HTERT RPE-1 (cell line): ENCODE measurements around the gene SCCPDH.

Experiments
- in situ Hi-C: fragments of 300-500 bp; cut with MboI; formaldehyde crosslinking; loops from 4 replicates; pipeline ENCODE4 v1.14.3; 2020; ENCODE audit warnings: low sequenced_read_pairs

Gene SCCPDH

DNA sequence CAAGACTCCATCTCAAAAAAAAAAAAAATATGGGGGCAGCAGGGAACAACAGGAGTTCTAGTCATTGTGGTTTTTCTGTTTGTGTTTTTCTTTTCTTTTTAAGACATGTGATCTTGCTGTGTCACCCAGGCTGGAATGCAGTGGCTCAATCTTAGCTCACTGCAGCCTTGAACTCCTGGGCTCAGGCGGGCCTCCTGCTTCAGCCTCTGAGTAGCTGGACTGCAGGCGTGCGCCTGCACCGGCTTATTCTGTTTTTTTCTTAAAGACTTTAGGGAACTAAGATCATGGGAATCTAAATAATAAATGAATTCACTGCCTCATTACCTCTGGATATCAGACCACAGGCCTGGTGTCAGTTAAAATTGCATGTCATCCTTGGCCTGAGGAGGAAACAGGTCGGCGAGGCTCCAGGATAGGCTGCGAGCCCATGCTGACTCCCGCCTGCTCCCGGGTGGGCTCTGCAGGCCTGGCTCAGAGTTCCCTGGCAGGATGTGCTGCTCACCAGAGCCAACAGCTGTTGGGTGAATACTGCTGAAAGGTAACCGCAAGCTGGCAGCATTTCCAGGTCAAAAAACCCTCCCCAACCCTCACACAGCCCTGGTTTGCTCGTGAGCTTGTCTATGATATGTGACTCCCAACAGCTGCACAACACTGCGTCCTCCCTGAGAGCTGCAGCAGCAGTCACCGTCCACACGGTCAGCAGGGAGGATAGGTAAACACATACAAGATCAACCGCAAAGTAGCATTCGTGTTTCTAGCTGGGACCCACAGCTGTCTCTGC lies 58.1 kb downstream of the SCCPDH start:
- in situ Hi-C loops, result no loop called here

DNA sequence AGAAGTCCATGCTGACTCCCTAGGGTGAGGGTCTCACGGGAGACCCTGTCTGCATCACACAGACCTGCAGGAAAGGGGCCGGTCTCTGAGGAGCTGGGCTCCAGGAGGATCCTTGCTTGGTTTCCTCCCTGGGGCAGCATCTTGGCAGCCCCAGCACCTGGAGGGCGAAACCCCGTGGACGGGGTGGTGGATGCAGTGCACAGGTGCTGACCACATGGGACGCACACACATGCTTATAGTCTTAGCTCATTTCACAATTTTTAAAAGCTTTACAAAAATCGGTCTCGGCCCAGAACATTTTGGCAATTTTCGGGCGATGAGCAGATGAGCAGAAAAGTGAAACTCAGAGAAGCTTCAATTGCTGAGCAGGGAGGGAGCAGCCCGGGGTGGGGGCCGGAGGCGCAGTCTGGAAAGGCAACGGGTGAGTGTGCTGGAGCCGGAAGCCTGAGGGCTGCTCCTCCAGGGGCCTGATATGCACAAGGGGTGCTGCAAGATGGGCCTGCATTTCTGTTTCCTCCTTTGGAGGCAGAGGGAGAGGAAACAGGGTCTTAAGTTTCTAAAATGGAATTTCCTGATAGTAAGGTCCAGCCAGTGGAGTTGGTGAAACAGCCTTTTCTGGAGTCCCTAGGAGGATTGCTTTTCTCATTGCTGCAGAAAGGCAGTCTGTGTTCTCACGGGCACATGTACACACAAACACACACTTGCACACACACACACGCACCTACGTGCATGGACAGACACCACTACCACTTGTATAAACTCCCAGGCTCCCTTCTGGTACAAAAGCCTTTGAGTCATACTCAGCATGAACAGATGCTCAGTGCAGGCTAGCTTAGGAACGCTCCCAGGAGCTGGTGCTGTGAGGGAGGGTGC lies 60.6 kb downstream of the SCCPDH start:
- in situ Hi-C loops, result no loop called here

DNA sequence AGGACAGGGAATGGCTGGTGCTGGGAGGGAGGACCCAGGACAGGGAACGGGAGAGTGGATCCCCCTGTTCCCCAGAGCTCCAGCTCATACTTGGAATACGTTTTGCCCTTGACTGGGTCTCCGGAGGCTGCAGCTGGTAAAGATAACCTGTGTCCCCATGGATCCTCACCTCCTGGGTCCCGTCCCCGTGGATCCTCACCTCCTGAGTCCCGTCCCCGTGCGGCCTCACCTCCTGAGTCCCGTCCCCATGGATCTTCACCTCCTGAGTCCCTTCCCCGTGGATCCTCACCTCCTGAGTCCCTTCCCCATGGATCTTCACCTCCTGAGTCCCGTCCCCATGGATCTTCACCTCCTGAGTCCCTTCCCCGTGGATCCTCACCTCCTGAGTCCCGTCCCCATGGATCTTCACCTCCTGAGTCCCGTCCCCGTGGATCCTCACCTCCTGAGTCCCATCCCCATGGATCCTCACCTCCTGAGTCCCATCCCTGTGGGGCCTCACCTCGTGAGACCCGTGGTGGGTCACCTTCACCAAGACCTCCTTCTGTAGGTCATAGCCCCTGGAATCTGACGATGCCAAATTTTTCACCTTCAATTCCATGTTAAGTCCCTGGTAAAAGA lies 61.4 kb downstream of the SCCPDH start:
- in situ Hi-C loops, result no loop called here

DNA sequence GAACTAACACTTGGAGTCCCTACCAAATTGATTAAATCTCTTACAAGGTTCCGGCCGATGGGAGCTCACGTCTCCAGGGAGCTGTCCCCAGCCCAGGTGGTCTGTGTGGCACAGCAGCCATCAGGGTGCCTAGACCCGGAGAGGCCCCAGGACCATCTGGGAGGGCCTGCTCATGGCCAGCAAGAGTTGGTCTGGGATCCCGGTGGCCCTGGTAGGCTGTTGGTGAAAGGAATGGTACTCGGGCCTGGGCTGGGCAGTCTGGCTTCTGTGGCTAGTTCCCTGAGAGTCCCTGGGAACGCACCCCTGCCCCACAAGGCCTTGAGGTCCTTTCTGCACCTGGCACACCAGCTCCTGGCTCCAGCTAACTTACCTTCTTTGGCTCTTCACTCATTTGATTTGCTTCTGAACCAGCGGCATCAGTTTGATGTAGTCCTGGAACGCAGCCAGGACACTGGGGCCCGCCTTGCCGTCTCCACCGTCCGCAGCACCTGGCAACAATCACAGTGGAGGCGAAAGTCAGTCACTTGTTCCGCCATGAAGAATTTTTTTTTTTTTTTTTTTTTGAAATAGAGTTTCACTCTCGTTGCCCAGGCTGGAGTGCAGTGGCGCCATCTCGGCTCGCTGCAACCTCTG lies 62.5 kb downstream of the SCCPDH start:
- in situ Hi-C loops, result no loop called here

DNA sequence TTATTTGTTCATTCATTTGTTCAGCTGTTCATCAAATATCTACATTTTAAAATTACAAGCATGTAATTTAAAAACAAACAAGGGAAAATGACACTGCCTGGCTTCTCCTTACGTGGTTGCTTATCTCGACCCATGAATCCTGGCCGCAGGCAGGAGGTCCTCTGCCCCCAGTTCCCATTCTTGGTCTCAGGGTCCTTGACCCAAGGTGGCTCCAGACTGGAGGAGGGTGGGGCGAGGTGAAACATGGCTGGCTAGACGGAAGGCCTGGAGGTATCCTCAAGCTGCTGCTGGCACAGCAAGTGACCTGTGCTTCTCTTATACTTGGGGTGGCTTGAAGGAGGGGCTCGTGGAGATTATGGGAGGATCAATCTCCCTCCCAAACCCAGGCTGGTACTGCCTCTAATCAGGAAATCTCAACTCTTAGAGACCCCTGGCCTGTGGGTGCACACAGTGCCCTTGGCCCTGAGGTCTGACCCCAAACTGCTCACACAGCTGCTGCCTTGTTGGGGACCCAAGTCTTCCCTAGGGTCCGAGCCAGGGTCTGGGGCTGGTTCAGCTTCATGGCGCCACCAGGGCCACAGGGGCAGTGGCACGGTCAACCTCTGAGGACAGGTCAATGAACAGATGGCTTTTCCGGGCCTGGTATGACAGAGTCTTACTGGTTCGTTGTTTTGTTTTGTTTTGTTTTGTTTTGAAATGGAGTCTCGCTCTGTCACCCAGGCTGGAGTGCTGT lies 63.7 kb downstream of the SCCPDH start:
- in situ Hi-C loops, result no loop called here

DNA sequence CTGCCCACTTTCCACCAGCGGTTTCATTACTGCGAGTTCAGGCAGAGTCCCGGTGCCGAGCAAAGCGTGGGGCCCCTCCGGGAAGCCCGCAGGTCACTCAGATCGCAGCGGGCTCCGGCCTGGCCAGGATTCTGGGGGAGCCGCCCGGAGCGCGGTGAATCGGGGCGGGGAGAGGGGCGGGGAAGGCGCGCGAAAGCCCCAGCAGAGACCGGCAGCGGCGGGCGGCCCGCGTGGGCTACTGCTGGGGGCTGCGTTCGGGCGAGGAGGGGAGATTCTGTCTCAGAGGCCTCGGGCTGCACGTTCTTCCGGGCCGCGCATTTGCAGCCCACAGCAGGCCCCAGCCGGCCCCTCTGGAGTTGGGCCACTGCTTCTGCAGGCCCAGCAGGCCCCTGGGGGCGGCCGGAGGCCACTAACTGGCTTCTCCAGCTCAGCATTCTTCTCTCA lies 64.7 kb downstream of the SCCPDH start:
- in situ Hi-C loops, result no loop called here

DNA sequence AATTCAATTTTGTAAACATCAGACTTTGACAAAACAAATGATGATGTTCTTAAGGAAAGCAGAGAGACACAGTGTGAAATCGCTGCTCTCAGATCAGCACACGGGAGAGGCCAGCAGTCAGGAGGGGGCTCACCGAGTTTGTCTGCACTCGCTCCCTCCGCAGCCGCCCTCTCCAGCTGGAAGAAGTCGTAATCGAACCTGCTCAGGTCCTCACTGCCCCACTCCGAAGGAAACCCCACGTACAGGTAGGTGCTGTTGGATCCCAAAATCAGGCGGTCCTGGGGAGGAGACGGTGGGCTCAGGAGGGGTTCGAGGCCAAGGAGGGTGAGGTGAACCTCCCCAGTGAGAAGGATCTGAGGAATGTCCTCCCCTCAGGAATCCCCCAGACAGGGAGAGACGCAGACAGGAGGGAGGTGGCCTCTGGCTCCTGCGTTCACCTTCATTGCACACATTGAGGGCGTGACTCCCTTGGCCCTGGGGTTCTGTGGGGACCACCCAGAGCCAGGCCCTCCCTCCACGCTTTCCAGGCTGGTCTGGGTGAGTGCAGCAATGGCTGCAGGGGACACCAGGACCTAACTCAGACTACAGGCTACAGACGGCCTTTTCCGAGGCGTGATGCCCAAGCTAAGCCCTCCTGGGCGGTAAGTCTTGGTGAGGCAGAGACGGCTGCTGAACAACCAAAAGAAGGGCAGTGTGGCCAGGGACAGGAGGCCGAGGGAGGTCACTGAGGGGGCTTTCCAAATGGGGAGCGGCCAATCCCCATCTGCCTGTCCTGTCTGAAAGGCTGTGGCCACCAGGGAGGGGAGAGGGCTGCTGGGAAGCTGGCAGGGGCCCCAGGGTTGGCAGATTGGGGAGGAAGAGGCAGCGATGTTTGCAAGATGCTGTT lies 65.5 kb downstream of the SCCPDH start:
- in situ Hi-C loops, result no loop called here

DNA sequence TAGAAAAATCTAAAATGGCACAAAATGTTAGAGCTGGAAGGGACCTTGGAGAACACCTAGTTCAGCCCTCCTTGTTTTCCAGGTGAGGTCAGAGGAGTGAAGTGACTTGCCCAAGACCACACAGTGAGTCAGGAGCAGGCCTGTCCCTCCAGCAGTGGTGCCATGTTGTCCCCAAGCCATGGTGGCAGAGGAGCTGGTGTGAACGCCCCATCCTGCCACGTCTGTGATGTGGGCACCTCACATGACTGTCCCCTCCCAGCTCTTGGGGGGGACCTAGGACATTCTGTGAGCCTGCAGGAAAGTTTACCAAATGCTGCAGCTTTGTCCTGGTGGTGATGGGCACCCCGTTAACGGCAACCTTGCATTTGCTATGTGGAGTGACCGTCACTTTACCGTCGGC lies 66.2 kb downstream of the SCCPDH start:
- in situ Hi-C loops, result no loop called here

DNA sequence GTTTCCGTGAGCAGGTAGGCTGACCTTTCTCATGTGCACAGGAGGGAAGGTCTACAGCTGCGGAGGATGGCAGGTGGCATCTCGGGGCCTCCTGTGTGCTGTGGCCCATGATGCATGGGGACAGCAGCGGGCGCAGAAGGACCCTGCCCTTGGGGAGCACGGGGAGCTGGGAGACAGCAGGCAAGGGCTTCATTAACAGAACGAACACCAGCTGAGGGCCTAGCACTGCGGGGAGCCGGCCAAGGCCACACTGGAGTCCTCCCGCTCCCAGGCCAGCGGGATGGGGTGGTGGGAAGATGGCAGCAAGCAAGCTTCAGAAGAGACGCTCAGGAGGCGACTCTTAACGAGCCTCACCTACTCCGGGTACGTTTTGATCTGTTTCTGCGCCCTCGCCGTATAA lies 66.6 kb downstream of the SCCPDH start:
- in situ Hi-C loops, result no loop called here

DNA sequence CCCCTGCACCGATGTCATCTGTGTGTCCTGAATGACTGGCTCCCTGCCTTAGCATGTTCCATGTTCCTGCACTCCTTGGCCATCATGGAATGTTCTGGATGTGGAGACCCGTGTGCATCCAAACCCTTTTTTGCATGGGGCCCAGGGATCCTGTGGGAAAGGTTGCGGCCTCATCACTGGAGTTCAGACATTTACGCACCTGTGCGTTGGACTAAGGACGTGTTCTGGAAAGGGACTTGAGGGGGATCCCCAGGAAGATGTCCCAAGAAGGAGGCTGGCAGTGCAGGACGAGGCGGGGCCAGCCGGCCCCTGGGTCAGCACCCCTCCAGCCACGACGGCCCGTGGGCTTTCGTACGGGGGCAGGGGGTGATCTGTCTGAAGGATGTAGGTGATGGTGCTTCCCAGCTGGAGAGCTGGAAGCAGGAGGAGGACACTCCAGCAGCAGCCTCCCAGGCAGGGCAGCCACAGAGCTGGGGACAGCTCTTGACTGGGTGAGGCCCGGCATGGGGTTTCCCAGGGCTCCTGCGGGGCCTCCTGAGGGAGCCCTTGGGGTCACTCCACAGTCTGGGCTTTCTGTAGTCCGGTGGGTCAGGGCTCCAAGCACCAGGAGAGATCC lies 67.2 kb downstream of the SCCPDH start:
- in situ Hi-C loops, result no loop called here

DNA sequence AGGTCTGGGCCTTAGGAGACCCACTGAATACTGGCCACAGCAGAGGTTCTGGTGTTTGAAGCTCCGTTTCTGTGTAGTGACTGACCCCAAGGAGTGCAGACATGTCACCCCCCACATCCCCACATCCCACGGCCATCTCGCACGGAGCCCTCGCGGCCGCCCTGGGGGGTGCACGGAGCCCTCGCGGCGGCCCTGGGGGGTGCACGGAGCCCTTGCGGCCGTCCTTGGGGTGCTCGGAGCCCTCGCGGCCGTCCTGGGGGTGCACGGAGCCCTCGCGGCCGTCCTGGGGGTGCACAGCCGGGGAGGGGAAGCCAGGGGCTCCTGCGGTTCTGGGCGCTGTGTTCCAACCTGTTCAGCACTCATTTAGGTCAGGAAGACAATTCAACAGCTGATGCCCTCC lies 68.4 kb downstream of the SCCPDH start:
- in situ Hi-C loops, result no loop called here

DNA sequence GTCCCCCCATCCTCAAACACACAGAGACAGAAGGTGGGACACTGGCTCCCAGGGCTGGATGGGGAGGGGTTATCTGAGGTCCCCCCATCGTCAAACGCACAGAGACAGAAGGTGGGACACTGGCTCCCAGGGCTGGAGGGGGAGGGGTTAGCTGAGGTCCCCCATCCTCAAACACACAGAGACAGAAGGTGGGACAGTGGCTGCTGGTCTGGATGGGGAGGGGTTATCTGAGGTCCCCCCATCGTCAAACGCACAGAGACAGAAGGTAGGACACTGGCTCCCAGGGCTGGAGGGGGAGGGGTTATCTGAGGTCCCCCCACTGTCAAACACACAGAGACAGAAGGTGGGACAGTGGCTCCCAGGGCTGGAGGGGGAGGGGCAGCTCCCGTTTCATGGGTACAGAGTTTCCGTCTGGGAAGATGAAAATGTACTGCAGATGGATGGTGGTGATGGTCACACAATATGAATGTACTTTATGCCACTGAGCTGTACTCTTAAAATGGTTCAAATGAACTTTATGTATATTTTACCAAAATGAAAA lies 69.2 kb downstream of the SCCPDH start:
- in situ Hi-C loops, result no loop called here

DNA sequence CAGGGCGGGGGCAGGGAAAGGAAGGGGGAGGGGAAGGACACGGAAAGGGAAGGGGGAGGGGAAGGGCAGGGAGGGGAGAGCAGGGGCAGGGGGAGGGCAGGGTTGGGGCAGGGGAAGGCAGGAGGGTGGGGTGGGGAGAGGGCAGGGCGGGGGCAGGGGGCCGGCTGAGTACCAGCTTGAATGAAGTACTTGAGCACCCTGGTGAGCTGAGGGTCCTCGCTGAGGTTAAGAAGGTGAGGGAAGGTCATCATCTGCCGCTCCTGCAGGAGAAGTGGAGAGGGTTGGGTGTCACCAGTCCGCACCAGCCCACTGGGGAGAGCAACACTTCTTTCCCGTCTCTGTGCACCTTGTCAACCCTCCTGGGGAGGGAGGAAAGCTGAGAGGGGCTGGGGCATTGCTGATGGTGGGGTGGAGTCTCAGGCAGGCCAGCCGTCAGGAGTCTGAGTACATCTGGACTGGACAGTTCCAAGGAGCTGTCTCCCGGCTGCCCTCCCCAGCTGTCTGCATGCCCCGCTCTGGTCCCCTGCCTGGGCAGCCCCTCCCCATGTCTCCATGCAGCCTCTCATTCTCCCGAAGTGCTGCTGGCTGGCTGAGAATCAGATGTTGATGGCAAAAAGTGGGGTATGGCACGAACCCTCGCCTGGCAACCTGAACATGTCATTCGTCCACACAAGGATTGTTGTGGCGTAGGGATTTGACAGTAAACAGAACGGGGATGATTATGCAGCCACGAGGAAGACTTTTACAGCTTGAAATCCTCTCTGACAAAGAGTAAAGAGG lies 70.0 kb downstream of the SCCPDH start:
- in situ Hi-C loops, result no loop called here

DNA sequence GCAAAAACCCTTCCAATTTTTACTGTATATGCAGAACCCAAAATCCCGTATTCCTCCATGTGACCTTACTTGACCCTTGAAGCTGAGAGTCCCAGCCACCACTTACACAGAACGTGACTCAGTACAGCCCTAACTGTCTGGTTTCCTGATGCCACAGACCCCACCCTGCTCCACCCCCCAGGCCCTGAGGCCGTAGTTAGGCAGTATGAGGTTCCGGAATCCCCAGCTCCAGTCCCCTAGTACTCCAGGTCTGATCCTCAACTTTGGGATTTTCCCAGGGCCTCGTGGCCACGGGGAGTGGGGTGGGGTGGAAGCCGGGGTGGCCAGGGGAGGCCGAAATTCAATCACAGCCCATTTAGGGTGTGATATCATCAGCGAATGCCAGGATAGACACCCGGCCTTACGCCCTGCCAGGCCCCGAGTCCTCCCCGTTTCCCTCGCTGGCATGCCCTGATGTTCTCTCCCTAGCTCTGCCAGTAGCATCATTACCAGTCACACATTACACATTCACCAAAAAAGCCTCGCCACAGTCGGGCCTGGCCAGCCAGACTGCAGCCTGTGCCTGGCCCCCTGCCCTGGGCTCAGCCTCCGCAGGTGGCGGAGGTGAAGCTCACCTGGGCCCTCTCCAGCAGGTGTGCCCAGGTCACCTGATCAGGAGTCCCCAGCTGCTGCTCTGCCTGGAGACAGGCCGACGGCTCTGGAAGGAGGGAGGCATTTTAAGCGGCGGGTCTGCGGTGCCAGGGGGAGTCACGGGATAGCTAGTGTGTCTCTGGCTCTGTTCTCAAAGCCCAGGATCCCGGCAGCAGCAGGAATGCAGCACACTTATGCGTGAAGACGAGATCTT lies 70.8 kb downstream of the SCCPDH start:
- in situ Hi-C loops, result no loop called here

DNA sequence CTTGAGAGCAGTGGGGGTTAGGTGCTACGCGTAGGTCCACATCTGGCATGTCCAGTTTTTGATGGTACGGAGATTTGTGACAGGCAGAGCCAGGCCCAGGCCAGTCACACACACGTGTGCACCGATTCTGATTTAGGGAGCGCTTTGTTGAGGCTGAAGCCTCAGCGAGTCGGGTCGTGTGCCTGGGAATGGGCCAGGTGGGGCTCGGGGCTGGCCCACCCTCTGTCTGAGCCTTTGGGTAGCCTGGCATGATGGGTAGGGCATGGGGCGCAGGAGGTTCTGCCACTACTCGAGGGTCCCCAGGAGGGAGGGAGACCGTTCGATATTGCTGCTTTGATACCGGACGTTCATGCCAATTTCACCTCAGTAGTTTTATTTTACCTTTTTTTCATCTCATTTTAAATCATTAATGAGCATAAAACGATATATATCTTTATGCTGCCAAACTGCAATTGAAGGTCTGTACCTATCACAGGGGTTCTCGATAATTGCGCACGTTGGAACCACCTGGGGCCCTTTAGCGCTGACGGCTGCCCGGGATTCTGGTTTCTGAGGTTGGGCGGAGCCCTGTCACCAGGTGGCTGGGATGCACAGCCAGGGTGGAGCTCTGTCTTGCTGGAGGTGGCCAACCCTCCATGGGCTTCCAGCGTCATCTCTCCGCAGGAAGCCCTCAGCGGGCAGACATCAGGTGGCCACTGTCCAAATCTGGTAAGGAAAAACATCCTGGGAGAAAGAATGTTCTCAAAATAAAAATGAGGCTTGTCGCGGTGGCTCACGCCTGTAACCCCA lies 71.9 kb downstream of the SCCPDH start:
- in situ Hi-C loops, result no loop called here

DNA sequence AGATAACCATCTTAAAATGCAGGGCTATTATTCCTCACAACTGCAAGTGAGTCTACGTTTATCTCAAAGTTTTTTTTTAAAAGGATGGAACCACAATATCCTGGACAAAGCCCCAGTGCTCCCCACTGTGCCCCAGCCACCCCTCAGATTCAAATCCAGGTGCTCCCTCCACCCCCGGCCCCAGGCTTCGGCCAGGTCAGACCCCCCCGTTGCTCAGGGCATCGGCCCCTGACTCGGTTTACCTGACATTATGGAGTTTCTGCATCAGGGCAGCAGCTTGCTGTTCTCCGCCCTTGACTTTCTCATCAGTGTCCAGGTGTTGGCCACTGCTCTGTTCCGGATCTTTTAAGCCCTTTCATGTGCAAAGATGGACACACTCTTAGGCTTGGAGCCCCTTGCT lies 72.9 kb downstream of the SCCPDH start:
- in situ Hi-C loops, result no loop called here
